ENCODE data around the gene GYS2. TPM values are rescaled to one million over a fixed set of nuclear protein-coding genes. Genes with fewer than 3 reads are reported as not detected.
A peak's percentile ranks its signal among the peaks of the same experiment; 100 is the strongest.

The GYS2 gene
- total and polyA plus RNA-seq, 4 donors = 15.5 to 86.8 (median 34.1) TPM

- H3K9me3 ChIP-seq (ENCODE audit: control insufficient read depth in 4 of 4, low read length in 3 of 4) = no peaks in the 10 kb centered on the region
- 95% methylated on average over 4 of the region's 4 CpGs for WGBS
- no peaks in the 10 kb centered on the region for H3K27me3 ChIP-seq (ENCODE audit: control insufficient read depth in 4 of 4, insufficient read depth in 4 of 4, low read length in 3 of 4)
- H3K36me3 ChIP-seq (ENCODE audit: control insufficient read depth in 4 of 4, insufficient read depth in 3 of 4, low read depth in 1 of 4, low read length in 3 of 4) = peaks cover 2 to 22% (median 9%) of the 10 kb centered on the region in 4 donors
- no peak overlapping the region for H3K9ac ChIP-seq (ENCODE audit: low read depth in 1 of 2, low read length in 2 of 2)
- no peak overlapping the region for H3K27ac ChIP-seq (ENCODE audit: low read depth in 1 of 2, low read length in 2 of 2)
- no peak for TF ChIP-seq GABPA (IDR thresholded peaks at IDR 0.05 in 1 of 2, conservative IDR thresholded peaks at IDR 0.05 in 1 of 2)
- no peak for TF ChIP-seq RXRA (IDR thresholded peaks at IDR 0.05)
- TF ChIP-seq FOXA1 (IDR thresholded peaks at IDR 0.05) = no peak
- no peak for TF ChIP-seq REST (IDR thresholded peaks at IDR 0.05)
- no peak for TF ChIP-seq TAF1 (conservative IDR thresholded peaks at IDR 0.05)
- TF ChIP-seq MAX (IDR thresholded peaks at IDR 0.05) = no peak
- TF ChIP-seq RAD21 (IDR thresholded peaks at IDR 0.05) = no peak
- TF ChIP-seq YY1 (IDR thresholded peaks at IDR 0.05) = no peak
- TF ChIP-seq NR2F2 (IDR thresholded peaks at IDR 0.05) = no peak
- no peak for TF ChIP-seq EGR1 (IDR thresholded peaks at IDR 0.05; ENCODE audit: low read depth in 2 of 2)
- no peak for TF ChIP-seq ATF3 (IDR thresholded peaks at IDR 0.05)
- no peak for TF ChIP-seq CTCF (IDR thresholded peaks at IDR 0.05; ENCODE audit: low read depth, low read length, missing input control)
- no peak for TF ChIP-seq JUND (IDR thresholded peaks at IDR 0.05)
- no peak for DNase-seq (ENCODE audit: low spot score)
- no peak overlapping the region for H3K4me3 ChIP-seq (ENCODE audit: low read depth in 1 of 3, low read length in 3 of 3)
- peaks cover 4 to 32% (median 25%) of the 10 kb centered on the region in 4 donors for H3K4me1 ChIP-seq (ENCODE audit: control insufficient read depth in 4 of 4, insufficient read depth in 4 of 4, low read length in 3 of 4)
Measured at GRCh38 chr12:21568115-21568514, 36.5 kb downstream of the GYS2 start.

GRCh38 chr12:21566907-21567394 lies 37.7 kb downstream of the GYS2 start:
- Histone ChIP-seq H3K4me3 (ENCODE audit: low read depth in 1 of 3, low read length in 3 of 3) (no peak overlapping the region), H3K36me3 (ENCODE audit: control insufficient read depth in 4 of 4, insufficient read depth in 3 of 4, low read depth in 1 of 4, low read length in 3 of 4) (peaks cover 1 to 22% (median 9%) of the 10 kb centered on the region in 4 donors), H3K27me3 (ENCODE audit: control insufficient read depth in 4 of 4, insufficient read depth in 4 of 4, low read length in 3 of 4) (no peaks in the 10 kb centered on the region), H3K27ac (ENCODE audit: low read depth in 1 of 2, low read length in 2 of 2) (peak overlapping the region; percentile 52 to 82), H3K9ac (ENCODE audit: low read depth in 1 of 2, low read length in 2 of 2) (no peak overlapping the region), H3K4me1 (ENCODE audit: control insufficient read depth in 4 of 4, insufficient read depth in 4 of 4, low read length in 3 of 4) (peaks cover 4 to 35% (median 25%) of the 10 kb centered on the region in 4 donors), H3K9me3 (ENCODE audit: control insufficient read depth in 4 of 4, low read length in 3 of 4) (no peaks in the 10 kb centered on the region)
- DNase-seq (ENCODE audit: low spot score) = no peak
- 83% methylated on average over 3 of the region's 3 CpGs for WGBS
- TF ChIP-seq FOXA2 (IDR thresholded peaks at IDR 0.05) (no peak), MAX (IDR thresholded peaks at IDR 0.05) (no peak), HNF4A (conservative IDR thresholded peaks at IDR 0.05) (no peak), YY1 (IDR thresholded peaks at IDR 0.05) (no peak), GABPA (IDR thresholded peaks at IDR 0.05 in 1 of 2, conservative IDR thresholded peaks at IDR 0.05 in 1 of 2) (no peak), NR2F2 (IDR thresholded peaks at IDR 0.05) (no peak), HNF4G (IDR thresholded peaks at IDR 0.05) (no peak), REST (IDR thresholded peaks at IDR 0.05) (no peak), FOXA1 (IDR thresholded peaks at IDR 0.05) (no peak), JUND (IDR thresholded peaks at IDR 0.05) (no peak), RAD21 (IDR thresholded peaks at IDR 0.05) (no peak), ZBTB33 (IDR thresholded peaks at IDR 0.05) (no peak), CTCF (IDR thresholded peaks at IDR 0.05; ENCODE audit: low read depth, low read length, missing input control) (no peak)

Measured in liver (tissue), 9 donors.